Adrenal gland (tissue), 12 donors: Measurements from ENCODE around the gene GEMIN2. TPM values are rescaled to one million over a fixed set of nuclear protein-coding genes. Genes with fewer than 3 reads are reported as not detected.
"Not testable (repeated sequence)": the region's sequence is repeated elsewhere in the genome, so short reads cannot be mapped to it uniquely, and the experiment has no call there.

Experiments
- DNase-seq, 7 donors: peaks; one replicate each; pipeline ENCODE4 v3.0.0-alpha.2; 2019 to 2020
- H3K27ac ChIP-seq, 5 donors: fragments of 200-600 bp; sonication (generic) in 4 of 5; 1 replicate in 3 of 5; 2 replicates in 2 of 5; pipeline versions ENCODE4 v1.5.1 to v1.8.0; 2016 to 2020; ENCODE audit warnings: mild to moderate bottlenecking in 1 of 5
- H3K27me3 ChIP-seq: fragments of 200-600 bp; 2 replicates; pipeline ENCODE4 v1.8.0; 2021
- H3K36me3 ChIP-seq, 2 donors: fragments of 200-600 bp; replicated peaks in 1 of 2; 1 replicate in 1 of 2; 2 replicates in 1 of 2; pipeline versions ENCODE4 v1.5.1 to v1.8.0; 2018 to 2022
- H3K4me1 ChIP-seq, 2 donors: fragments of 200-600 bp; replicated peaks in 1 of 2; 1 replicate in 1 of 2; 2 replicates in 1 of 2; pipeline versions ENCODE4 v1.5.1 to v1.8.0; 2018 to 2021
- H3K4me3 ChIP-seq, 4 donors: fragments of 200-600 bp; sonication (generic) in 3 of 4; one replicate each; pipeline ENCODE4 v1.5.1; 2016 to 2018
- H3K9me3 ChIP-seq, 3 donors: fragments of 200-600 bp; sonication (generic) in 1 of 3; replicated peaks in 1 of 3; 1 replicate in 2 of 3; 2 replicates in 1 of 3; pipeline versions ENCODE4 v1.5.1 to v1.8.0; 2016 to 2021
- POLR2A ChIP-seq, 2 donors: fragments of 450-650 bp; IDR thresholded peaks; one replicate each; pipeline ENCODE4 v1.6.1; 2017; ENCODE audit warnings: antibody characterized with exemption in 2 of 2, mild to moderate bottlenecking in 2 of 2, moderate library complexity in 1 of 2
- WGBS, 4 donors: extraction: QIAGEN DNeasy Blood & Tissue Kit in 2 of 4; methylation state at CpG; one replicate each; pipeline versions ENCODE4 v1.1.5 to v1.1.7; 2013 to 2017; 5-methylcytosine and 5-hydroxymethylcytosine counted together
- intact Hi-C, 2 donors: fragments of 100-400 bp; cut with DNase I; formaldehyde crosslinking; loops; one replicate each; pipeline versions ENCODE4 v1.14.1 to v1.15.0; 2022 to 2023
- polyA plus RNA-seq, 3 donors: library from polyadenylated mRNA; stranded (reverse); fragments of 200-250 nt in 2 of 3; fragments of 350-450 nt in 1 of 3; fragmentation: Illumina TruSeq in 1 of 3; extraction: RNeasy Lipid Tissue Mini Kit (QIAGEN cat#74804) in 1 of 3; gene quantifications; one replicate each; pipeline ENCODE4 v1.2.3, GENCODE V29; 2013 to 2014
- total RNA-seq, 9 donors: library from RNA; depleted of rRNA in 4 of 9; stranded (reverse); fragments of >200 nt in 4 of 9; fragments of 120-200 nt in 1 of 9; fragmentation: NEBNext Ultra II Directional in 1 of 9; extraction: Animal tissue kit (Norgen Biotek cat#: 25700) in 1 of 9; gene quantifications; one replicate each; pipeline versions ENCODE4 v1.1.0 to v1.2.4, GENCODE V29; 2013 to 2023
- TF ChIP-seq, protein P1 (sequence below), 6 experiments: fragments of 450-650 bp in 4 of 6; fragments of 200-600 bp in 2 of 6; sonication (generic) in 1 of 6; IDR thresholded peaks; 1 replicate in 5 of 6; 2 replicates in 1 of 6; pipeline versions ENCODE4 v1.5.1 to v1.8.0; 2016 to 2021; ENCODE audit warnings: antibody characterized with exemption in 6 of 6, mild to moderate bottlenecking in 2 of 6, moderate library complexity in 1 of 6
- donor health status: healthy with polysubstance abuse.
- donor health status: Bipolar disorder and iron deficiency.
- donor health status: DM: yes; HTN: yes; CAD: no.
- donor health status: DM: no; HTN: no; CAD: no.
- donor health status: DM: no; HTN: no; CAD: no.
- donor health status: DM: yes; HTN: yes; CAD: no.

The GEMIN2 gene
- total and polyA plus RNA-seq, 12 donors: 1.1 to 21.2 (median 10.1) TPM

GRCh38 chr14:39099748-39100147 lies 14.4 kb upstream of the GEMIN2 start:
- H3K27ac ChIP-seq: no peak overlapping the region
- no peak overlapping the region for H3K4me3 ChIP-seq
- peaks cover 0 to 13% of the 10 kb centered on the region in 2 donors for H3K36me3 ChIP-seq
- TF ChIP-seq, protein P1, sequence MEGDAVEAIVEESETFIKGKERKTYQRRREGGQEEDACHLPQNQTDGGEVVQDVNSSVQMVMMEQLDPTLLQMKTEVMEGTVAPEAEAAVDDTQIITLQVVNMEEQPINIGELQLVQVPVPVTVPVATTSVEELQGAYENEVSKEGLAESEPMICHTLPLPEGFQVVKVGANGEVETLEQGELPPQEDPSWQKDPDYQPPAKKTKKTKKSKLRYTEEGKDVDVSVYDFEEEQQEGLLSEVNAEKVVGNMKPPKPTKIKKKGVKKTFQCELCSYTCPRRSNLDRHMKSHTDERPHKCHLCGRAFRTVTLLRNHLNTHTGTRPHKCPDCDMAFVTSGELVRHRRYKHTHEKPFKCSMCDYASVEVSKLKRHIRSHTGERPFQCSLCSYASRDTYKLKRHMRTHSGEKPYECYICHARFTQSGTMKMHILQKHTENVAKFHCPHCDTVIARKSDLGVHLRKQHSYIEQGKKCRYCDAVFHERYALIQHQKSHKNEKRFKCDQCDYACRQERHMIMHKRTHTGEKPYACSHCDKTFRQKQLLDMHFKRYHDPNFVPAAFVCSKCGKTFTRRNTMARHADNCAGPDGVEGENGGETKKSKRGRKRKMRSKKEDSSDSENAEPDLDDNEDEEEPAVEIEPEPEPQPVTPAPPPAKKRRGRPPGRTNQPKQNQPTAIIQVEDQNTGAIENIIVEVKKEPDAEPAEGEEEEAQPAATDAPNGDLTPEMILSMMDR (IDR thresholded peaks at IDR 0.05): no peak
- no peak for TF ChIP-seq POLR2A (IDR thresholded peaks at IDR 0.05)
- intact Hi-C loops: loop anchor here in 1 of 2 donors (10.0 kb wide), 1 partner anchor 265 kb away; no protein-coding TSS in a partner anchor
- peaks cover 0 to 4% (median 0%) of the 10 kb centered on the region in 3 donors for H3K9me3 ChIP-seq
- DNase-seq: no peak
- peaks cover 10 to 40% of the 10 kb centered on the region in 2 donors for H3K4me1 ChIP-seq
- H3K27me3 ChIP-seq: no peaks in the 10 kb centered on the region

DNA sequence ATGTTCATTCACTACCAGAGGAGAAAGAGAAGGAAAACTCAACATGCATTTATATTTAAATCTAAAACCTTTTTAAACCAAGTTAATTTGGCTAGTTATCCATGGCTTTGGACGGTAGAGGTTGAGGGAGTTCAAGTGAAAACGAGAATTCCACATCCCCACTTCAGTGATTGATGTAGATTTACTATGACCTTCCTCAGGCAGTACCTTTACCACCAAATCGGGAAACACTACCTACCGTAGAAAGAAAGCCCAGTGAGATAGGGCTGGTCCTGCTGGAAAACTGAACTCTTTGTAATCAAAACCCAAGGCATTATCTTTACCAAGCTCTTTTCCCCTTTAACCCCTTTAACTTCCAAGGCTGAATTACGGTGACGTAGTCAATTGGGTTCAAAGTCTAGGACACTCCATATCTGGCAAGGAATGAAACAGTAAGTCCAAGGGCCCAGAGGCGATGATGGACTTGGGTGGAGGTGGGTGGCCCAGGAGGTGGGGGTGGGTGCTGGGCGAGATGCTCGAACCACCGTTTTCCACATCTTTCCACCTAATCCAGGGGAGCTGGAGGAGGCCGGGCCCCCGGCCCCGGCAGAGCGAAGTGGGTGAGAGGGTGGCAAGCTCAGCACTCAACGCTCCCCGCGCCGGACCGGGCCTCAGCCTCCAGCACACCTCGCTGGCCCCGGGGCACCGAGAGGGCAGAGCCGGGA lies 11.7 kb upstream of the GEMIN2 start:
- H3K27me3 ChIP-seq: no peaks in the 10 kb centered on the region
- WGBS, 4 donors: 0 to 3% (median 2%) methylated on average over 8 to 23 of the region's 23 CpGs
- peak overlapping the region; percentile 83 to 97 (median 96) for H3K27ac ChIP-seq
- peak in 4 of 7 donors; percentile 24 to 43 (median 32) for DNase-seq
- H3K9me3 ChIP-seq: no peaks in the 10 kb centered on the region
- peaks cover 10 to 36% of the 10 kb centered on the region in 2 donors for H3K4me1 ChIP-seq
- no peak for TF ChIP-seq POLR2A (IDR thresholded peaks at IDR 0.05)
- TF ChIP-seq, protein P1 (IDR thresholded peaks at IDR 0.05): no peak
- H3K36me3 ChIP-seq: no peaks in the 10 kb centered on the region
- intact Hi-C loops: loop anchor here in 1 of 2 donors (10.0 kb wide), 1 partner anchor 262 kb away; no protein-coding TSS in a partner anchor
- peak overlapping the region; percentile 63 to 75 (median 69) for H3K4me3 ChIP-seq

GRCh38 chr14:39102969-39103957 lies 10.9 kb upstream of the GEMIN2 start, which contains the start of gene SEC23A:
TSS of gene SEC23A (minus strand) at chr14:39103235. CDS start at chr14:39096118, 7,117 bp downstream.
- Histone ChIP-seq H3K27ac (peak within 1 kb of the TSS; percentile 83 to 97 (median 96)), H3K27me3 (no peaks in the 10 kb centered on the region), H3K4me3 (peak within 1 kb of the TSS; percentile 63 to 75 (median 69)), H3K4me1 (peaks cover 10 to 34% of the 10 kb centered on the region in 2 donors), H3K9me3 (no peaks in the 10 kb centered on the region), H3K36me3 (no peaks in the 10 kb centered on the region)
- intact Hi-C loops: loop anchor here in 1 of 2 donors (10.0 kb wide), 1 partner anchor 262 kb away; no protein-coding TSS in a partner anchor
- peak; percentile 90 to 95 (median 94) for DNase-seq
- WGBS, 4 donors: 0 to 2% (median 1%) methylated on average over 27 to 58 of the region's 58 CpGs
- peak; percentile 83 to 87 for TF ChIP-seq POLR2A (IDR thresholded peaks at IDR 0.05)
- TF ChIP-seq, protein P1 (IDR thresholded peaks at IDR 0.05): no peak

GRCh38 chr14:39104078-39104801 lies 9.9 kb upstream of the GEMIN2 start:
- peak overlapping the region; percentile 83 to 97 (median 96) for H3K27ac ChIP-seq
- WGBS, 4 donors: 71 to 76% (median 73%) methylated on average over 17 of the region's 17 CpGs
- peaks cover 10 to 33% of the 10 kb centered on the region in 2 donors for H3K4me1 ChIP-seq
- intact Hi-C loops: loop anchor here in 1 of 2 donors (10.0 kb wide), 1 partner anchor 261 kb away; no protein-coding TSS in a partner anchor
- not testable (repeated sequence) for H3K9me3 ChIP-seq, H3K36me3 ChIP-seq, H3K27me3 ChIP-seq
- H3K4me3 ChIP-seq: peak overlapping the region in 1 of 4 donors; percentile 70
- DNase-seq: peak in 4 of 7 donors; percentile 31 to 46 (median 33)
